ENCODE results near the gene VEGFA. TPM values are rescaled to one million over a fixed set of nuclear protein-coding genes. Genes with fewer than 3 reads are reported as not detected.

VEGFA gene
- total RNA-seq (2014; rRNA removed; shearing (Covaris generic)): 46.8 and 55.6 TPM in 2 replicates

- DNase-seq (ENCODE audit: low spot score): peak; percentile 95
Measured at GRCh38 chr6:43769526-43770371, at the start of gene VEGFA. Gene VEGFA (plus strand): TSS chr6:43770211.

GRCh38 chr6:43720999-43721398 lies 49.0 kb upstream of the VEGFA start:
- no peak for DNase-seq (ENCODE audit: low spot score)

DNA sequence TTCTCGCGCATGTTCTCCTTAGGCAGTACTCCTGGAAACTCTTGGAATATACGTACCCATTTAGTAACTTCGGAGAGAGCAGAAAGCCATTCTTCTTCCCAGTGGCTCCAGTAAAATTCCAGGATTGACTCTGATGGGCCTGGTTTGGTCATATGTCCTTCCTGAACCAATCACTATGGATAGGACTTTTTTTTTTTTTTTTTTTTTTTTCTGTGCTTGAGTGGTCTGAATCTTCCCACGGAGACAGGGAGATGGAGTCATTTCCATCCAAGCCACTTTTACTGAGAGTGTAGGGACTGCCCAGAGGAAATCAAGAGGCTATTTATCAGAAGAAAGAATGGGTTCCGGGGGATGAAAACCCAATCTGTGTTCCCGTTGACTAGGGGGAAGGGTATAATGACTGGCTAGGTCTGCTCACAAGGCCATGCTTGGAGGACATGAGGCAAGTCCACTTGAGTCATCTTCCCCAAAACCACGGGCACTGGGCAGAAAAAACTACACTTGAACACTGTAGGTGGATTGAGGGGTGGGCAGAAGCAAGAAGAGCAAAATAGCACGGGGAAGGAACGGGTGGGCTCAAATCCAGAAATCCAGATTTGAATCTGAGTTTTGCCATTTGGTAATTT lies 47.0 kb upstream of the VEGFA start:
- no peak for DNase-seq (ENCODE audit: low spot score)

DNA sequence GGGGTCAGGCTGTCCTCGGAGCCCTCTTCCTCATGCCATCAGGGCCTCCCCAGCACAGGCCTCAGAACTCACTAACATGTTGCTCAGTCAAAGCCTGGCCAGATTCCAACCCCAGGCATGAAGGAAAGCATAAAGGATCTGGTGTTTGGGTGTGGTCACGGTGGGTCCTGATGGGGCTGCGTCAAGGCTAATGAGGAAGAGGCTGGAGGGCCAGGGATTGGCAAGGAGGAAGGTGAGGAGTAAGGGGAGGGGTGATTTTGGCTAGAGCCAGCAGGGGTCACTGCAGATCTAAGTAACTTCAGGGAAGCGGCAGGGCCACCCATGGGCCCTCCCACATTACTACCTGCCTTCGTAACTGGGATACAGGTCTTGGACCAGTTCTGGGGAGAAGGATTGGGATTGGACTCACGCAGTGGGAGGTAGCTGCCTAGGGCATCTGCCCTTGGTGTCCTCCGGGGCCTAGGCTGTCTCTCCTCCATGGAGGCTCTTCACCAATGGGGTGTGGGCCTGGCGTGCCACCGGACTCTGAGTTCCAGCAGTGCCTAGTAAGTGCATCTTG lies 46.2 kb upstream of the VEGFA start:
- DNase-seq (ENCODE audit: low spot score): peak; percentile 86

- DNase-seq (ENCODE audit: low spot score): peak; percentile 31
Measured at GRCh38 chr6:43724354-43724753, 45.7 kb upstream of the VEGFA start.

DNA sequence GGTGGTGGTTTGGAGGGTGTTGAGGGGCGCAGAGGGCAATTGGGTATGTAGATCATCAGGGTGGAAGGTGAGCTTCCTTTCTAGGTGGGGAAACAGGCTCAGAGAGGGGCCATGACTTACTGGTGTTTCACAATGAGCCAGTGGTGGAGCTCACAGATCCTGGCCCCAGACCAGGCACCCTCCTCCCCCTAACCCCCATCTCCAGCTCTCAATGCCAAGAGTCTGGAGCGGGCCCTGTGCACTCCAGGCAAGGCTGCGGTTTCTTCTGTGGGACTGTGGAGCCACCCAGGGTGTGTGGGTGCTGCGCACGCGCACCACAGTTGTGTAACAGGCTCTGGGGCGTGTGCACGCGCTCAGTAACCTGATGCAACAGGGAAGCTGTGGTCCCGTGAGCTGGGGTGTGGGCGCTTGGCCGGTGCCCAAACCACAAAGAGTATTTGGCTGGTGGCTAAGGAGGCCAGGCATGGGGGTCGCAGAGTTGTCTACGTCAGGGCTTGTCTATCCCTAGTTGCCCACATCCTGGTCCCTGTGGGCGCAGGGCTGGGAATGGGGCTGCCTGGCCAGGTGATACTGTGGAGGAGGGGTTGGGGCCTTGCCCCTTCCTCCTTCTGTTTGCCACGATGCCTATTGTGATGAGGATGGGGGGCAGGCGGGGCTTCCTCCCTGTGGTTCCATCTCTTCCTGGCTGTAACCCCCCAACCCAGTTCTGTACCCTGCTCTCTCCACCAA lies 44.9 kb upstream of the VEGFA start:
- peak; percentile 99 for DNase-seq (ENCODE audit: low spot score)

- DNase-seq (ENCODE audit: low spot score): no peak
Measured at GRCh38 chr6:43725643-43726580, 44.1 kb upstream of the VEGFA start.

GRCh38 chr6:43727634-43728033 lies 42.4 kb upstream of the VEGFA start:
- no peak for DNase-seq (ENCODE audit: low spot score)

DNA sequence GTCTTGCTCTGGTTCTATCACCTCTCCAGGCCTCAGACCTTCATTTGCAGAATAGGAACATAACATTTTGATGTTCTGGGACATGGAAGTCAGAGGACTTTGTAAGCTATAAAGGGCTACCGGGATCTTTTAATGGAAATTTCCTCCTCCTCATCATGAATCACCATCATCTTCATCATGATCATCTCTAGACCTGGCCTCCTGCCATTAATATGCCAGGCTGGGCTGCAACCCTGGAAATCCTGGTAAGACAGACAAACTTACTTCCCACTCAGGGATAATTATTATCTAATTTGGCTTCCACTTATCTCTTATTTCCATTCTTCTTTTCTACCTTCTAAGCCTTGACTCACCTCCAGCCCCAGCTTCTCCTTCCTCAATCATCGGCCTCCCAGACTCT lies 41.4 kb upstream of the VEGFA start:
- no peak for DNase-seq (ENCODE audit: low spot score)

DNA sequence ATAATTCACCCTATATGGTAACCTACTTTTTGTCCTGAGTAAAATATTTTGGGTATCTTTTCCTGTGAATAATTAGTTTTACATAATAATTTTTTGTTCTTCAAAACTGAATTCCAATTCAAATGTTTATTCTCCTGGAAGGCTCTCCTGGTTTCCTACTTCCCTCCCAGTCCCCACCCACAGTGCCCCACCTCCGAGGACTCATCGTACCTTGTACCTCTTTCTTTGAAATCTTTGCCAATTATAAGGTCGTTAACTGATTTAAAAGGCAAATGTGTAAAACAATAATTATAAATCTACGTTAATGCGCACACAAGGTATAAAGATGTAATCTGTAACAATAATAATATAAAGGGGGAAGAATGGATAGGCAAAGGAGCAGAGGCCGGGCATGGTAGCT lies 40.5 kb upstream of the VEGFA start:
- no peak for DNase-seq (ENCODE audit: low spot score)

DNA sequence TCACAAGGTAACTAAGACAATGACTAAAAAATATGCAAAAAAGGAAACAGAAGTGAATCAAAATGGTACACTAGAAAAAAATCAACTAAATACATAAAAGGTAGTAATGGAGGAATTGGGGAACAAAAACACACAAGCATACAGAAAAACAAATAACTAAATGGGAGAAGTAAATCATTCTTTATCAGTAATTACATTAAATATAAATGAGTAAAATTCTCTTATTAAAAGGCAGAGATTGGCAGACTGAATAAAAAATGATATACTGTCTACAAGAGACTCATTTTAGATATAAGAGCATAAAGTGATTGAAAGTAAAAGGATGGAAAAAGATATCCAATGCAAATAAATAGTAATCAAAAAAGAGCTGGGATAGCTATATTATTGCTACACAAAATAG lies 39.4 kb upstream of the VEGFA start:
- DNase-seq (ENCODE audit: low spot score): no peak

DNA sequence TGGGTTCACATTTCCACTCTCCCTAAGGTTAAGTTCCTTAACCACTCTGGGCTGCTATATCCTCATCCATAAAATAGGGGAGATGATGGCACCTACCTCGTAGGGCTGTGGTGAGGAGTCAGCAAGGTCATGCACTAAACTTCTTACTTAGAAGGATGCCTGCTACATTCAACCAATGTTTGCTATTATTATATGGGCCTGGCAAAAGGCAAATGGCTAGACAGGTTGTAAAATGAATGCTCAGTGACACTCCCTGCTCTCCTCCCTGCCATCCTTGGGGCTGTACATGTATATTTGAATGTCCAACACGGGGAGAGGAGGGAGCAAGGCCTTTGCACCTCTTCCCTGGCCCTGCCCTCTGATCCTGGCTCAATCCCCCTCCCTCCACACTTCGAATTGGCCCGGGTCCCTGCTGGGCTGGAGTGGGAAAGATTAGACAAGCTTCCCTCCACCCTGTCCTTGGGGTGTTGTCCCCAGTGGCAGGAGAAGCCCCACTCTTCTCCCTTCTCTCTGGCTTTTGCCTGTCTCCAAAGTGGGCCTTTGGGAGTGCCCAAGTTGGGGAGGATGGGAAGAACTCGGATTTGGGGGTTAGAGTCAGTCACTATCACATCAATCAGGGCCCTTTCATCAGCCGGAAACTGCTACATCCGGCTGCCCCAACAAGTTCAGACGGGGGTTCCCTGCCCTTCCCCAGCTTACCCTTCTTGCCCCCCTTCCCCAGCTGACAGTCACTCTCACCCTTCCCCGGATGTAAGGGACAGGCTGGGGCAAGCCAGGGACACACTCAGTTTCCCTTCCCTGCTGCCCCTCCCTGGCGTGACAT lies 36.3 kb upstream of the VEGFA start:
- DNase-seq (ENCODE audit: low spot score): no peak

DNA sequence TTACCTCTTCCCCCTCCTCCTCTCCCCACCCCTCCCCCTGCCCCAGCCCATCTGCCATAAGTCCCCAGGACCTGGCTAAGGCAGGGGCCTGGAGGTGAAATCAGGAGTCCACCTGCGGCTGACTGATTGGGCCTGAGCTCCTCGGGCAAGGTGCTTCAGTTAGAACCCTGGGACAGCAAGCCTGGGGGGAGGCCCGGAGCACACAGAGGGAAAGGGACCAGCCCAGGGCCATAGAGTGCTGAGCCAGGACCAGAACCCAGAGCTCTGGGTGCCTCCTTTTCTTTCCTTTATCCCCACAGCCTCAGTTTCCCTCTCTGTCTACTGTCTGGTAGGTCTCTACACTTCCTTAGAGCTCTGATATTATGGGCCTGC lies 35.7 kb upstream of the VEGFA start:
- no peak for DNase-seq (ENCODE audit: low spot score)

GRCh38 chr6:43735642-43736199 lies 34.3 kb upstream of the VEGFA start:
- no peak for DNase-seq (ENCODE audit: low spot score)

- no peak for DNase-seq (ENCODE audit: low spot score)
Measured at GRCh38 chr6:43736211-43736786, 33.7 kb upstream of the VEGFA start.

DNA sequence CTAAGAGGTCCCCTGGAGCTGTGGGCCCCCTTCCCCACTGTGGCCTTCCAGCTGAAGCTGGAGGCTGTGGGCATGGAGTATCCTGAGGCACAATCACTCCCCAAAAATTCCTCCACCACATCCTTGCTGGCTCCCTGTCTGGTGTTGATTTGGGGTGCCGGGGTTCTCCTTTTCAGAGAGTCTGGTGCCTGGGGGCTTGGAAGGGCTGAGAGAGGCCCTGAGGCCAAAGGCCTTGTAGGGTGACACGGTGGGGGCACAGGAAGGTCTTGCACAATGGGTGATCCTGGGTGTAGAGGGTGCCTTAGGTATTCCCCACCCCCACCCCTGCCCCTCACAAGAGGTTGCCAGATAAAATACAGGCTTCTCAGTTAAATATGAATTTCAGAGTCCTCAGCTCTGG lies 33.2 kb upstream of the VEGFA start:
- DNase-seq (ENCODE audit: low spot score): no peak

- no peak for DNase-seq (ENCODE audit: low spot score)
Measured at GRCh38 chr6:43737272-43738081, 32.5 kb upstream of the VEGFA start.

DNA sequence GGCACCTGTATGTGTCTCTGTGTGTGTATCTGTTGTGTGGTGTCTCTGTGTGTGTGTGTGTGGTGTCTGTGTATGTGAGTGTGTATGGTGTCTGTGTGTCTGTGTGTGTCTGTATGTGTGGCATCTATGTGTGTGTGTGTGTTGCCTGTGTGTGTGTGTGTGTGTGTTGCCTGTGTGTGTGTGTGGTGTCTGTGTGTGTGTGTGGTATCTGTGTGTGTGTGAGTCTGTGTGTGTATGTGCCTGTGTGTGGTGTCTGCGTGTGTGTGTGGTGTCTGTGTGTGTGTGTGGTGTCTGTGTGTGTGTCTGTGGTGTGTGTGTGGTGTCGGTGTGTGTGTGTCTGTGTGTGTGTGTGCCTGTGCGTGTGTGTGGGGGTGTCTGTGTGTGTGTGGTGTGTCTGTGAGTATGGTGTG lies 31.7 kb upstream of the VEGFA start:
- no peak for DNase-seq (ENCODE audit: low spot score)
